Lung (tissue), 12 donors: ENCODE results near the gene SH3GLB1. TPM values are rescaled to one million over a fixed set of nuclear protein-coding genes. Genes with fewer than 3 reads are reported as not detected.

Experiments used
- ATAC-seq: fragments of 200-7000 bp; cut with Tn5 transposase; one replicate; pipeline ENCODE4 v1.9.1; 2020; ENCODE audit warnings: moderate number of reproducible peaks; ENCODE audit not compliant: insufficient read depth, low FRiP score
- DNase-seq, 3 donors: peaks; one replicate each; pipeline ENCODE4 v3.0.0-alpha.2; 2013 to 2017
- H3K27ac ChIP-seq, 2 donors: one replicate each; pipeline ENCODE4 v1.5.1; 2013; ENCODE audit warnings: mild to moderate bottlenecking in 2 of 2, moderate library complexity in 2 of 2, control low read depth in 1 of 2, inconsistent platforms in 1 of 2, low read depth in 1 of 2, low read length in 1 of 2
- H3K27me3 ChIP-seq, 3 donors: one replicate each; pipeline ENCODE4 v1.5.1; 2013; ENCODE audit warnings: low read length in 2 of 3; ENCODE audit not compliant: control insufficient read depth in 3 of 3, insufficient read depth in 3 of 3
- H3K36me3 ChIP-seq, 4 donors: one replicate each; pipeline ENCODE4 v1.5.1; 2013; ENCODE audit warnings: low read length in 4 of 4, mild to moderate bottlenecking in 1 of 4, moderate library complexity in 1 of 4; ENCODE audit not compliant: control insufficient read depth in 4 of 4, insufficient read depth in 4 of 4
- H3K4me1 ChIP-seq, 5 donors: one replicate each; pipeline ENCODE4 v1.5.1; 2013; ENCODE audit warnings: low read length in 5 of 5, mild to moderate bottlenecking in 2 of 5, moderate library complexity in 1 of 5; ENCODE audit not compliant: control insufficient read depth in 5 of 5, insufficient read depth in 5 of 5
- H3K4me3 ChIP-seq: one replicate; pipeline ENCODE4 v1.5.1; 2013; ENCODE audit warnings: mild to moderate bottlenecking, control low read depth, moderate library complexity
- H3K9ac ChIP-seq, 2 donors: one replicate each; pipeline ENCODE4 v1.5.1; 2013; ENCODE audit warnings: low read length in 2 of 2, control low read depth in 1 of 2; ENCODE audit not compliant: insufficient read depth in 1 of 2
- H3K9me3 ChIP-seq, 4 donors: one replicate each; pipeline ENCODE4 v1.5.1; 2013; ENCODE audit warnings: low read length in 3 of 4, mild to moderate bottlenecking in 1 of 4, moderate library complexity in 1 of 4; ENCODE audit not compliant: control insufficient read depth in 4 of 4, insufficient read depth in 3 of 4
- CTCF ChIP-seq: IDR thresholded peaks from 2 replicates; pipeline ENCODE4 v1.5.1; 2012; ENCODE audit warnings: mild to moderate bottlenecking; ENCODE audit errors: control extremely low read depth, extremely low read depth
- WGBS, 2 donors: extraction: QIAGEN DNeasy Blood & Tissue Kit; methylation state at CpG; one replicate each; pipeline ENCODE4 v1.1.7; 2013; 5-methylcytosine and 5-hydroxymethylcytosine counted together
- polyA plus RNA-seq, 2 donors: library from polyadenylated mRNA; stranded (reverse); fragments of 200-250 nt; gene quantifications; one replicate each; pipeline ENCODE4 v1.2.1, GENCODE V29; 2013
- total RNA-seq, 2 donors: library from RNA; depleted of rRNA in 1 of 2; stranded (reverse); fragments of >200 nt in 1 of 2; gene quantifications; one replicate each; pipeline ENCODE4 v1.2.1, GENCODE V29; 2014 to 2021
- donor health status: control.
- donor health status: control.
- donor health status: Bipolar disorder and iron deficiency.
- donor health status: healthy.
- donor health status: DM: yes; HTN: yes; CAD: no.

The SH3GLB1 gene
- total and polyA plus RNA-seq, 4 donors = 26.9 to 81.0 (median 69.5) TPM

GRCh38 chr1:86750530-86750929, 46.2 kb downstream of the SH3GLB1 start:
- ATAC-seq (no peak), DNase-seq (no peak)
- TF ChIP-seq CTCF = no peak
- Histone ChIP-seq H3K36me3 (peaks cover 0 to 9% (median 2%) of the 10 kb centered on the region in 4 donors), H3K27me3 (no peaks in the 10 kb centered on the region), H3K4me3 (no peak overlapping the region), H3K9me3 (no peaks in the 10 kb centered on the region), H3K27ac (no peak overlapping the region), H3K9ac (no peak overlapping the region), H3K4me1 (peaks cover 0 to 6% (median 2%) of the 10 kb centered on the region in 5 donors)
- 94 to 99% methylated on average over 5 of the region's 5 CpGs for WGBS, 2 donors

- WGBS, 2 donors = 91% methylated on average over 6 of the region's 6 CpGs
- Histone ChIP-seq H3K27ac (no peak overlapping the region), H3K9me3 (peaks cover 0 to 2% (median 0%) of the 10 kb centered on the region in 4 donors), H3K36me3 (no peaks in the 10 kb centered on the region), H3K9ac (no peak overlapping the region), H3K4me1 (peaks cover 0 to 6% (median 2%) of the 10 kb centered on the region in 5 donors), H3K27me3 (no peaks in the 10 kb centered on the region), H3K4me3 (no peak overlapping the region)
- DNase-seq (no peak), ATAC-seq (no peak)
- no peak for TF ChIP-seq CTCF
These were observed 47.5 kb downstream of the SH3GLB1 start for GRCh38 chr1:86751923-86752322.

GRCh38 chr1:86753700-86754099, 49.3 kb downstream of the SH3GLB1 start:
- no peak overlapping the region for H3K9ac ChIP-seq
- H3K9me3 ChIP-seq = peaks cover 0 to 2% (median 0%) of the 10 kb centered on the region in 4 donors
- no peaks in the 10 kb centered on the region for H3K27me3 ChIP-seq
- no peak overlapping the region for H3K4me3 ChIP-seq
- H3K36me3 ChIP-seq = no peaks in the 10 kb centered on the region
- DNase-seq = no peak
- H3K27ac ChIP-seq = no peak overlapping the region
- no peak for ATAC-seq
- peaks cover 0 to 9% (median 6%) of the 10 kb centered on the region in 5 donors for H3K4me1 ChIP-seq
- TF ChIP-seq CTCF = no peak
